GM10248 (cell line): ENCODE data around the gene ABCD1.
"Not testable (repeated sequence)": the region's sequence is repeated elsewhere in the genome, so short reads cannot be mapped to it uniquely, and the experiment has no call there.

ENCODE experiments used
- CTCF ChIA-PET: fragments of 300-600 bp; sonication (Branson Sonifier 250); formaldehyde crosslinking; extraction: SDS; loops from one replicate; lab custom pipeline; 2021; ENCODE audit warnings: antibody characterized with exemption; lab: Yijun Ruan, JAX
- POLR2A ChIA-PET: fragments of 350-650 bp; sonication (Branson Sonifier 250); formaldehyde crosslinking; extraction: SDS; loops from one replicate; lab custom pipeline; 2020; ENCODE audit warnings: antibody characterized with exemption; lab: Yijun Ruan, JAX
- DNase-seq: peaks from one replicate; pipeline ENCODE4 v3.0.0; 2012; ENCODE audit errors: extremely low spot score
- TF ChIP-seq, protein P1 (sequence below): IDR thresholded peaks from 2 replicates; pipeline ENCODE4 v1.5.1; 2012; ENCODE audit warnings: mild to moderate bottlenecking, low read depth; ENCODE audit errors: extremely low read depth, missing control alignments, control extremely low read depth

The ABCD1 gene

DNA sequence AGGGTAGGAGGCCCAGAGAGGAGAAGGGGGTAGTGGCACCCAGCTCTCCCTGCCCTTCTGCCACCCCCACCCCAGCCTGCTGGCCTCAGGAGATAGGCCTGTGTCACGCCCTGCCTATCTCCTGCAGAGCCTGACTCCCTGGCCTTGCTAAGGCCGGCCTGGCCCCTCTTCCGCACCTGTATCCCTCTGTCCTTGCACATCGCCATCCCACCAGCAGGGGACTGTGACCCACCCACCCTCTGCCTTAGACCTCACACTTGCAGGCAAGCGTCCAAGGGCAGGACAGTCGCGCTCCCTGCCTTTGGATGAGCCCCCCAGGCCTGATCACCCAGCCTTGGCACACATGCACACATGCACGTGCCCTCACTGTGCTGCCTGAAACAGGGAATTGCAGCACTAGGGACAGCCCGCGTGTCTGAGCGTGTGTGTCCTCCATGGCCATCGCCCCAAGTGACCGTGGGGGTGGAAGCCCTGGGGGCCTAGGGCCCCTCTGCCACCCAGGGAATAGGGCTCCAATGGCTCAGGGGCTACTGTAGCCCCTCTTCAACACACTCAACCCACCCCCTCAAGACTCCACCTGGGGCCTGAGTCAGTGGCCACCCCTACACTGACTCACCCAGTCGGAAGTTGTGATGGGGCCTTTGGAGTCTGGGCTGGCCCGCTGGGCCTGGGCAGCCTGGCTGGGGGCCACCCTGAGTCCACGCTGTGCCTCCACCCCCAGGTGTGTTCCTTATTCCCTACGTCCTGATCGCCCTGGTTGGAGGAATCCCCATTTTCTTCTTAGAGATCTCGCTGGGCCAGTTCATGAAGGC lies 34.8 kb upstream of the ABCD1 start:
- DNase-seq: no peak
- TF ChIP-seq, protein P1, sequence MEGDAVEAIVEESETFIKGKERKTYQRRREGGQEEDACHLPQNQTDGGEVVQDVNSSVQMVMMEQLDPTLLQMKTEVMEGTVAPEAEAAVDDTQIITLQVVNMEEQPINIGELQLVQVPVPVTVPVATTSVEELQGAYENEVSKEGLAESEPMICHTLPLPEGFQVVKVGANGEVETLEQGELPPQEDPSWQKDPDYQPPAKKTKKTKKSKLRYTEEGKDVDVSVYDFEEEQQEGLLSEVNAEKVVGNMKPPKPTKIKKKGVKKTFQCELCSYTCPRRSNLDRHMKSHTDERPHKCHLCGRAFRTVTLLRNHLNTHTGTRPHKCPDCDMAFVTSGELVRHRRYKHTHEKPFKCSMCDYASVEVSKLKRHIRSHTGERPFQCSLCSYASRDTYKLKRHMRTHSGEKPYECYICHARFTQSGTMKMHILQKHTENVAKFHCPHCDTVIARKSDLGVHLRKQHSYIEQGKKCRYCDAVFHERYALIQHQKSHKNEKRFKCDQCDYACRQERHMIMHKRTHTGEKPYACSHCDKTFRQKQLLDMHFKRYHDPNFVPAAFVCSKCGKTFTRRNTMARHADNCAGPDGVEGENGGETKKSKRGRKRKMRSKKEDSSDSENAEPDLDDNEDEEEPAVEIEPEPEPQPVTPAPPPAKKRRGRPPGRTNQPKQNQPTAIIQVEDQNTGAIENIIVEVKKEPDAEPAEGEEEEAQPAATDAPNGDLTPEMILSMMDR: no peak
- CTCF ChIA-PET: no interaction called here
- POLR2A ChIA-PET: no interaction called here

DNA sequence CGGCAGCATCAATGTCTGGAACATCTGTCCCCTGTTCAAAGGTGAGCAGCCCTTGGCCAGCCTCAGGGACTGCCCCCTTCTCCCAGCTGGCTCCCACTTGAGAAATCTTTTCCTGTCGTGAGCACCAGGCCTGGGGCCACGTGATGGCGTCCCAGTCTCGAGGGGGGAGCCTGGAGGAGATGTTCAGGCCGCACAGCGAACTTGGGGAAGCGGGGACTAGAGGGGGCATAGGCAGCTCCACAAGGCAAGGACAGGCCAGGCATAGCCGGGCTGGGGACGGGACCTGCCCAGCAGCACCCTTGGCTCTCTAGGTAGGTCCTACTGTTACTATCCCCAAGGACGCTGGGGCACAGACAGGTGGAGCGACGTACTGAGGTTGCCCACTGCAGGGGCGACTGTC lies 34.2 kb upstream of the ABCD1 start:
- TF ChIP-seq, protein P1: no peak
- no peak for DNase-seq
- CTCF ChIA-PET: no interaction called here
- POLR2A ChIA-PET: interaction anchor here (0.6 kb wide), 1 partner anchor 23 kb away, joined by 4 read pairs; no protein-coding TSS in a partner anchor

DNA sequence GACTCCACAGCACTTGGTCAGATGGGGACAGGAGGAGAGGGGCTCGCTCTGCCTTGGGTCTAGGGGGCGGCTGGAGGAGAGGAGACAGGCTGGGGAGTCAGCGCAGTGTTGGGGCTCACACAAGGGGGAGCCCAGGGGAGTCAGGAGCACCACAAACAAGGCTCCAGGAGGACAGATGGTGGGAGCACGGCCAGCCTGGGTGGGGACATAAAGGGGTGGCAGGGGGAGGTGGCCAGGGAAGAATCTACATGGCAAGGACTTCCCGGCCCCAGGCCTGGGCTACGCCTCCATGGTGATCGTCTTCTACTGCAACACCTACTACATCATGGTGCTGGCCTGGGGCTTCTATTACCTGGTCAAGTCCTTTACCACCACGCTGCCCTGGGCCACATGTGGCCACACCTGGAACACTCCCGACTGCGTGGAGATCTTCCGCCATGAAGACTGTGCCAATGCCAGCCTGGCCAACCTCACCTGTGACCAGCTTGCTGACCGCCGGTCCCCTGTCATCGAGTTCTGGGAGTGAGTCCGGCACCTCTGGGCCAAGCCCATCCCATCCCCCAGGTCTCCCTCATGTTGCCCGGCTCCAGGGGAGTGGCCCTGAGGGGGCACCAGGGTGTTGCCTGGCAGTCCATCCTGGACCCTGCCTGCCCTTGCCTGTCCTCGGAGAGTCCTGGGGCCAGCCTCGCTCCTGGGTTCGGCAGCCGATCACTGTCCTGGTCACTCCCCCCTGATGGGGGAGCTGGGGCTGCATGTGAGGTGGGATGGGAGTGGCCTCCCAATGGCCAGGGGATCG lies 33.4 kb upstream of the ABCD1 start:
- POLR2A ChIA-PET: interaction anchor here (0.6 kb wide), 1 partner anchor 22 kb away, joined by 4 read pairs; no protein-coding TSS in a partner anchor
- CTCF ChIA-PET, DNase-seq: not testable (repeated sequence)

DNA sequence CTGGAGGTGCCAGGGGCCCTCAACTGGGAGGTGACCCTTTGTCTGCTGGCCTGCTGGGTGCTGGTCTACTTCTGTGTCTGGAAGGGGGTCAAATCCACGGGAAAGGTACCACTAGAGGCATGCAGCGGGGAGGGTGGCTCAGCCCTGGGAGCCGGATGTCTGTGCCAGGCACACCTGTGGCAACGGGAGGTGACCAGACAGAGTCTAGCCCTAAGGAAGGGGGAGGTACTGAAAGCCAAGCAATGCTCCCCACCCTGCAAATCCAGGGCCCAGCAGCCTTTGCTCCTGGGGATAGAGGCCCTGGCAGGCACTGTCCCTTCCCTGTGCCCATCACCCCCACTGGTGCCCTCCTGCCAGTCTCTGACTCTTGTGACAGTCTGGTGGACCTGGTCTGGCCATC lies 32.7 kb upstream of the ABCD1 start:
- POLR2A ChIA-PET: no interaction called here

DNA sequence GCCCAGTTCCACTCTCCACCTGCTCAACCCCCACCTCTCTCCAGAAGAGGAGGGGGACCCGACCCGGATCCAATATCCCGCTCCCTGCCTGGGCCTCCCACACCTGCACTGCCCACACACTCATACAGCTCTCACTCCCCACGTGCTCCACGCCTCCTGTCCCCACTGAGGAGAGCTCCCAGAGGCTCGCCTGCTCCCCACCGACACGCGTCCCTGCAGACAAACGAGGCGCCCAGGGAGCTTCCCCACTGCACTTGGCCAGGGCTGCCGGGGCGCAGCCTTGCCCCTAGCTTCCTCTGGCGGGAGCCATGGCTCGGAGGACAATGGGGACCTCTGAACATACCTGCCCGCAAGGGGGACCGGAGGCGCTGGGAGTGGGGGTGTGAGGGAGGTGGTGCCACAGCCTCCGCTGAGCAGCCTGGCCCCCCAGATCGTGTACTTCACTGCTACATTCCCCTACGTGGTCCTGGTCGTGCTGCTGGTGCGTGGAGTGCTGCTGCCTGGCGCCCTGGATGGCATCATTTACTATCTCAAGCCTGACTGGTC lies 32.0 kb upstream of the ABCD1 start:
- ChIA-PET CTCF (no interaction called here), POLR2A (no interaction called here)
- no peak for DNase-seq
- TF ChIP-seq, protein P1: no peak

More for the DNA sequence above, 32.7 kb upstream of the ABCD1 start:
- TF ChIP-seq, protein P1: no peak
- no peak for DNase-seq
- CTCF ChIA-PET: no interaction called here

DNA sequence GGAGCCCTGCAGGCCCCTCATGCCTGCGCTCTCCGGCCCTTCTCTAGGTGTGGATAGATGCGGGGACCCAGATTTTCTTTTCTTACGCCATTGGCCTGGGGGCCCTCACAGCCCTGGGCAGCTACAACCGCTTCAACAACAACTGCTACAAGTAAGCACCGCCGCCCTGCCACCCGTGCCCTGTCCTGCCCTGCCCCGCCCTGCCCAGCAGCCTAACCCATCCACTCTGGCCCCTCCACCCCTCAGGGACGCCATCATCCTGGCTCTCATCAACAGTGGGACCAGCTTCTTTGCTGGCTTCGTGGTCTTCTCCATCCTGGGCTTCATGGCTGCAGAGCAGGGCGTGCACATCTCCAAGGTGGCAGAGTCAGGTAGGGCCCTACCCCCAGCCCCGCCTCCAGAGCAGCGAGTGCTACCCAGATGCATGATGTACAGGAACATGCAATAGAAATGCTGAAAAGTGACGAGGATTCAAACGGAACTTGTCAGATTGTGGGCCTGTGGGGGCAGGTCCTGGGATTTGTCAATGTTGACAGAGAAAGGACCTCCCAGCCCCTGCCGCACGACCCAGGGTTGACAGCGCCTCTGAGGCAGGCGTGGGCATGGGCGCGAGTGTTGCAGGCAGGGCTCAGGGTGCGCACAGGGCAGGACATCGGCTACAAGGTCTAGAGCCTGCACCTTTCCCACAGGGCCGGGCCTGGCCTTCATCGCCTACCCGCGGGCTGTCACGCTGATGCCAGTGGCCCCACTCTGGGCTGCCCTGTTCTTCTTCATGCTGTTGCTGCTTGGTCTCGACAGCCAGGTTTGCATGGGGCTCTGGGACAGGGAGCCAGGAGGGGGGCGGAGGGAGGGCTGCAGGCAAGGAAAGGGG lies 31.2 kb upstream of the ABCD1 start:
- DNase-seq: no peak
- POLR2A ChIA-PET: no interaction called here
- TF ChIP-seq, protein P1: no peak
- CTCF ChIA-PET: no interaction called here

DNA sequence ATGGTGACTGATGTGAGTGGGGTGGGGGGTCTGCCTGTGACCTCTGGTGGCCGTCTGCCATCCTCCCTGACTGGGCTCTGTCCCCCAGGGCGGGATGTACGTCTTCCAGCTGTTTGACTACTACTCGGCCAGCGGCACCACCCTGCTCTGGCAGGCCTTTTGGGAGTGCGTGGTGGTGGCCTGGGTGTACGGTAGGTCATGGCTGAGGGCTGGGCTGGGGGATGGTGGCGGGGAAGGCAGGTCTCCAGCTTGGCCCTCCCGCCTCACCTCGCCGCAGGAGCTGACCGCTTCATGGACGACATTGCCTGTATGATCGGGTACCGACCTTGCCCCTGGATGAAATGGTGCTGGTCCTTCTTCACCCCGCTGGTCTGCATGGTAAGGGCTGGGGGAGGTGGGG lies 30.4 kb upstream of the ABCD1 start:
- DNase-seq, CTCF ChIA-PET, POLR2A ChIA-PET: not testable (repeated sequence)
